Measurements from ENCODE around the gene RPAP2.
"Not testable (repeated sequence)": the region's sequence is repeated elsewhere in the genome, so short reads cannot be mapped to it uniquely, and the experiment has no call there.

The RPAP2 gene

GRCh38 chr1:92376345-92376744, 77.5 kb downstream of the RPAP2 start:
- DNase-seq (ENCODE audit: low spot score): no peak

GRCh38 chr1:92377991-92378390, 79.1 kb downstream of the RPAP2 start:
- DNase-seq (ENCODE audit: low spot score): not testable (repeated sequence)

- DNase-seq (ENCODE audit: low spot score): no peak
Measured at GRCh38 chr1:92380867-92381266, 82.0 kb downstream of the RPAP2 start.

- not testable (repeated sequence) for DNase-seq (ENCODE audit: low spot score)
Measured at GRCh38 chr1:92393966-92394365, 95.1 kb downstream of the RPAP2 start.

GRCh38 chr1:92398519-92398918, 99.7 kb downstream of the RPAP2 start:
- no peak for DNase-seq (ENCODE audit: low spot score)

- no peak for DNase-seq (ENCODE audit: low spot score)
Measured at GRCh38 chr1:92399076-92399475, 100.2 kb downstream of the RPAP2 start.

GRCh38 chr1:92404661-92405060, 105.8 kb downstream of the RPAP2 start:
- no peak for DNase-seq (ENCODE audit: low spot score)

- DNase-seq (ENCODE audit: low spot score): no peak
Measured at GRCh38 chr1:92408825-92409224, 110.0 kb downstream of the RPAP2 start.

GRCh38 chr1:92409946-92410549, 111.2 kb downstream of the RPAP2 start:
- DNase-seq (ENCODE audit: low spot score): no peak

- no peak for DNase-seq (ENCODE audit: low spot score)
Measured at GRCh38 chr1:92410706-92411105, 111.8 kb downstream of the RPAP2 start.

GRCh38 chr1:92411511-92411910, 112.7 kb downstream of the RPAP2 start:
- peak; percentile 73 for DNase-seq (ENCODE audit: low spot score)

- DNase-seq (ENCODE audit: low spot score): no peak
Measured at GRCh38 chr1:92419642-92420041, 120.8 kb downstream of the RPAP2 start.

- no peak for DNase-seq (ENCODE audit: low spot score)
Measured at GRCh38 chr1:92424381-92424780, 125.5 kb downstream of the RPAP2 start.

GRCh38 chr1:92425617-92426016, 126.8 kb downstream of the RPAP2 start:
- DNase-seq (ENCODE audit: low spot score): no peak

GRCh38 chr1:92430030-92430429, 131.2 kb downstream of the RPAP2 start:
- DNase-seq (ENCODE audit: low spot score): no peak

- not testable (repeated sequence) for DNase-seq (ENCODE audit: low spot score)
Measured at GRCh38 chr1:92434572-92434971, 135.7 kb downstream of the RPAP2 start.

GRCh38 chr1:92439291-92439690, 140.4 kb downstream of the RPAP2 start:
- no peak for DNase-seq (ENCODE audit: low spot score)

GRCh38 chr1:92441316-92441696, 142.4 kb downstream of the RPAP2 start:
- DNase-seq (ENCODE audit: low spot score): no peak

- DNase-seq (ENCODE audit: low spot score): no peak
Measured at GRCh38 chr1:92441697-92442342, 143.0 kb downstream of the RPAP2 start.

- DNase-seq (ENCODE audit: low spot score): no peak
Measured at GRCh38 chr1:92442351-92442750, 143.5 kb downstream of the RPAP2 start.

GRCh38 chr1:92443893-92444292, 145.0 kb downstream of the RPAP2 start:
- no peak for DNase-seq (ENCODE audit: low spot score)

- peak; percentile 40 for DNase-seq (ENCODE audit: low spot score)
Measured at GRCh38 chr1:92444351-92444750, 145.5 kb downstream of the RPAP2 start.

- DNase-seq (ENCODE audit: low spot score): no peak
Measured at GRCh38 chr1:92445865-92446264, 147.0 kb downstream of the RPAP2 start.

- DNase-seq (ENCODE audit: low spot score): peak; percentile 36
Measured at GRCh38 chr1:92446546-92446945, 147.7 kb downstream of the RPAP2 start.
